ENCODE measurements around the gene HOXD10. TPM values are rescaled to one million over a fixed set of nuclear protein-coding genes. Genes with fewer than 3 reads are reported as not detected.

The HOXD10 gene
- total and polyA plus RNA-seq, 2 of the 13 experiments (the other 11 are each of a cell fraction or from before 2014, with no cell fraction given) = not detected

DNA sequence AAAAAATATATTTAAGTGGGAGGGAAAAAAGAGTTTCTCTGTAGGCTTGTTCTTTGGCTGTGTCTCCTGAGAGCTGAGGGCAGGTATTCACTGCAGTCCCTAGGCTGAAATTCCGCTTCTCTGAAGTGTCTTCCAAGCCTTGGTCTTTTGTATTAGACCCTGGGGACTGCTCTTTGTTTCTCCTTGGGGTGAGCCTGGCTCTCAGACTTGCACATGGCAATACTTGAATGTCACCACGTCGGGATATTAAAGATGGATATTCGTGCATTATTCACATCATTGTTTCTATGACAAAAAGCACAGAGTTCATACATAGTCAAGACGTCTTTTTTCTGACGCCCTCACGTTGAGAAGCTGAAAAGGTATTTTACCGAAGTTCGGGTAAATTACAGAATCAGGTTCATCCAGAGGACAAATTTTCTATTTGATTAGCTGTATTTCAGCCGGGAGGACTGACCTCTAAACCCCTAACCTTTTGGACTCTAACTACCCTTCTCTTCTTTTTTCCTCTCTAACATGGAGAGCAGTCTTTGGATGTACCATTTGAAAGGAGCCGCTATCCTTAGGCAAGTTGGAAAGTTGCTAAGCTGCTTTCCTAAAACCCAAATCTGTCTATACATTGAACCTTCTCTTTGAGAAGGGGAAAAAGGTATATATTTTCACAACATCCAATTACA is 38.1 kb downstream of the HOXD10 start:
- in situ Hi-C loops (cut with HindIII; ENCODE audit: extremely low pct_ligation_motif_present, low pct_unique_long_range_greater_than_20kb) = no loop called here
- CTCF ChIA-PET (ENCODE audit: low intra/inter-chr PET ratio, low total read pairs) = no interaction called here
- no TSS peak for BruUV-seq (replicated peaks)

More for the DNA sequence above, 38.1 kb downstream of the HOXD10 start:
- Histone ChIP-seq H3K4me1 (ENCODE audit: insufficient read depth, low read length) (peaks cover 31% of the 10 kb centered on the region), H3K4me2 (ENCODE audit: low read depth, low read length) (no peak overlapping the region), H3K27me3 (ENCODE audit: control insufficient read depth in 1 of 2, insufficient read depth in 2 of 2, low read length in 2 of 2) (peaks cover 12 to 93% of the 10 kb centered on the region in 2 experiments), H3K36me3 (replicated peaks in 1 of 2; ENCODE audit: control insufficient read depth in 1 of 2, insufficient read depth in 2 of 2, low read length in 2 of 2) (no peaks in the 10 kb centered on the region), H3K27ac (ENCODE audit: extremely low read length, insufficient read depth, low read length) (no peak overlapping the region), H3K79me2 (ENCODE audit: insufficient read depth, low read length) (no peaks in the 10 kb centered on the region), H3K4me3 (replicated peaks in 1 of 3; ENCODE audit: insufficient read depth in 1 of 3, low read depth in 2 of 3, low read length in 3 of 3) (no peak overlapping the region), H3K9me3 (ENCODE audit: low read length) (no peaks in the 10 kb centered on the region), H4K20me1 (ENCODE audit: insufficient read depth, low read length) (no peaks in the 10 kb centered on the region), H3K9ac (ENCODE audit: insufficient read depth, low read depth, low read length) (no peak overlapping the region), H2AFZ (ENCODE audit: low read length) (no peak overlapping the region)
- FAIRE-seq (no peak), ATAC-seq (no peak), DNase-seq (ENCODE audit: low spot score) (no peak)
- TF ChIP-seq ZNF552 (CRISPR knock-in tag; IDR thresholded peaks at IDR 0.05; ENCODE audit: borderline replicate concordance) (no peak), HNF4A (CRISPR knock-in tag; IDR thresholded peaks at IDR 0.05) (0 out of 2 replicates have a peak, but pooled peaks have one; percentile 13), REST (IDR thresholded peaks at IDR 0.05; ENCODE audit: borderline replicate concordance in 1 of 2, low read depth in 1 of 2, low read length in 2 of 2) (no peak), YEATS4 (CRISPR knock-in tag; IDR thresholded peaks at IDR 0.05; ENCODE audit: borderline replicate concordance) (no peak)
- POLR2A ChIA-PET = no interaction called here
- intact Hi-C loops (cut with micrococcal nuclease; ENCODE audit: unreplicated experiment) = no loop called here
- 14% methylated on average over 11 of the region's 11 CpGs for WGBS (ENCODE audit: low lambda C conversion rate)

All from HepG2 (cell line).